ENCODE data around the gene ETHE1.

DNA sequence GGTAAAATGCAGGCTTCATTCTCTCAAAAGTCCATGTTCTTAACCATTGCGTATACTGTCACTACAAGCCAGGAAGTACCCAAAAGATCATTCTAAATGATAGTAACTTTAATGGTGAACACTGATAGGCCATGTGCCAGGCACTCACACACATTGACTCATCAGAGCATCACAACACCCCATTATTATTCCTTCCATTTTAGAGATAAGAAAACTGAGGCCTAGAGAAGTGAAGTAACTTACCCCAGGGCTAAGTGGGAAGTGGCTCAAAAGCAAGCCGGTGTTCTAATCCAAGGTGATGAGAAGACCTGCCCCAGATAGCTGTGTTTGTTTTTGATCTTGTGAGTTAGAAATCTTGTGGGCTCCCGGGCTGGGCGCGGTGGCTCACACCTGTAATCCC is 21.1 kb downstream of the ETHE1 start:
- TF ChIP-seq, protein P1, sequence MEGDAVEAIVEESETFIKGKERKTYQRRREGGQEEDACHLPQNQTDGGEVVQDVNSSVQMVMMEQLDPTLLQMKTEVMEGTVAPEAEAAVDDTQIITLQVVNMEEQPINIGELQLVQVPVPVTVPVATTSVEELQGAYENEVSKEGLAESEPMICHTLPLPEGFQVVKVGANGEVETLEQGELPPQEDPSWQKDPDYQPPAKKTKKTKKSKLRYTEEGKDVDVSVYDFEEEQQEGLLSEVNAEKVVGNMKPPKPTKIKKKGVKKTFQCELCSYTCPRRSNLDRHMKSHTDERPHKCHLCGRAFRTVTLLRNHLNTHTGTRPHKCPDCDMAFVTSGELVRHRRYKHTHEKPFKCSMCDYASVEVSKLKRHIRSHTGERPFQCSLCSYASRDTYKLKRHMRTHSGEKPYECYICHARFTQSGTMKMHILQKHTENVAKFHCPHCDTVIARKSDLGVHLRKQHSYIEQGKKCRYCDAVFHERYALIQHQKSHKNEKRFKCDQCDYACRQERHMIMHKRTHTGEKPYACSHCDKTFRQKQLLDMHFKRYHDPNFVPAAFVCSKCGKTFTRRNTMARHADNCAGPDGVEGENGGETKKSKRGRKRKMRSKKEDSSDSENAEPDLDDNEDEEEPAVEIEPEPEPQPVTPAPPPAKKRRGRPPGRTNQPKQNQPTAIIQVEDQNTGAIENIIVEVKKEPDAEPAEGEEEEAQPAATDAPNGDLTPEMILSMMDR (IDR thresholded peaks at IDR 0.05) = no peak
- TF ChIP-seq ZFX (IDR thresholded peaks at IDR 0.05; ENCODE audit: borderline replicate concordance) = no peak

All from 22Rv1 (cell line).